Fibroblast of skin of scalp (primary cell): ENCODE measurements around the gene CTTNBP2.
A peak's percentile ranks its signal among the peaks of the same experiment; 100 is the strongest.
"Not testable (repeated sequence)": the region's sequence is repeated elsewhere in the genome, so short reads cannot be mapped to it uniquely, and the experiment has no call there.

Experiments
- DNase-seq: peaks from one replicate; pipeline ENCODE4 v3.0.0-alpha.2; 2013

The CTTNBP2 gene

GRCh38 chr7:117730390-117730789 is 142.9 kb downstream of the CTTNBP2 start:
- no peak for DNase-seq

- no peak for DNase-seq
Observed at GRCh38 chr7:117728890-117729624, 144.2 kb downstream of the CTTNBP2 start.

GRCh38 chr7:117724898-117725297 is 148.3 kb downstream of the CTTNBP2 start:
- no peak for DNase-seq

GRCh38 chr7:117719377-117719776 is 153.9 kb downstream of the CTTNBP2 start:
- DNase-seq = no peak

GRCh38 chr7:117718116-117718835 is 155.0 kb downstream of the CTTNBP2 start:
- DNase-seq = no peak

GRCh38 chr7:117717357-117717756 is 155.9 kb downstream of the CTTNBP2 start:
- DNase-seq = no peak

- no peak for DNase-seq
Observed at GRCh38 chr7:117716707-117717299, 156.4 kb downstream of the CTTNBP2 start.

GRCh38 chr7:117715784-117716445 is 157.3 kb downstream of the CTTNBP2 start:
- peak; percentile 47 for DNase-seq

GRCh38 chr7:117711556-117711955 is 161.7 kb downstream of the CTTNBP2 start:
- no peak for DNase-seq

- not testable (repeated sequence) for DNase-seq
Observed at GRCh38 chr7:117708173-117708572, 165.1 kb downstream of the CTTNBP2 start.

- DNase-seq = no peak
Observed at GRCh38 chr7:117707080-117707479, 166.2 kb downstream of the CTTNBP2 start.

GRCh38 chr7:117706210-117706609 is 167.0 kb downstream of the CTTNBP2 start:
- DNase-seq = no peak

GRCh38 chr7:117705630-117706029 is 167.6 kb downstream of the CTTNBP2 start:
- no peak for DNase-seq

- no peak for DNase-seq
Observed at GRCh38 chr7:117704063-117704462, 169.2 kb downstream of the CTTNBP2 start.

GRCh38 chr7:117698018-117698417 is 175.2 kb downstream of the CTTNBP2 start:
- no peak for DNase-seq

GRCh38 chr7:117692338-117692737 is 180.9 kb downstream of the CTTNBP2 start:
- DNase-seq = no peak

GRCh38 chr7:117690147-117690546 is 183.1 kb downstream of the CTTNBP2 start:
- no peak for DNase-seq

- no peak for DNase-seq
Observed at GRCh38 chr7:117689406-117689805, 183.8 kb downstream of the CTTNBP2 start.

- DNase-seq = no peak
Observed at GRCh38 chr7:117688126-117688525, 185.1 kb downstream of the CTTNBP2 start.

GRCh38 chr7:117686311-117686935 is 186.8 kb downstream of the CTTNBP2 start:
- DNase-seq = no peak

- no peak for DNase-seq
Observed at GRCh38 chr7:117685795-117686194, 187.4 kb downstream of the CTTNBP2 start.

GRCh38 chr7:117683430-117684175 is 189.6 kb downstream of the CTTNBP2 start:
- DNase-seq = no peak
